ENCODE measurements around the gene PCDHGB1. TPM values are rescaled to one million over a fixed set of nuclear protein-coding genes. Genes with fewer than 3 reads are reported as not detected.
"Not testable (repeated sequence)": the region's sequence is repeated elsewhere in the genome, so short reads cannot be mapped to it uniquely, and the experiment has no call there.

Gene PCDHGB1
- total RNA-seq, 1 donor from 2014 or later: 1.6 TPM

GRCh38 chr5:141375444-141376155 is 25.7 kb downstream of the PCDHGB1 start:
- peaks cover 21 to 36% (median 21%) of the 10 kb centered on the region in 3 donors for H3K9me3 ChIP-seq (ENCODE audit: control insufficient read depth in 3 of 3, low read length in 3 of 3)
- not testable (repeated sequence) for H3K36me3 ChIP-seq (ENCODE audit: control insufficient read depth in 3 of 3, insufficient read depth in 3 of 3, low read length in 3 of 3)

GRCh38 chr5:141382469-141383294 is 32.8 kb downstream of the PCDHGB1 start, which contains the start of gene PCDHGA7:
TSS of gene PCDHGA7 (plus strand) at chr5:141382742. CDS start at chr5:141382900, 158 bp downstream.
- H3K27me3 ChIP-seq (ENCODE audit: control insufficient read depth in 3 of 3, insufficient read depth in 3 of 3, low read length in 3 of 3): peaks cover 0 to 3% (median 0%) of the 10 kb centered on the region in 3 donors
- H3K4me1 ChIP-seq (ENCODE audit: control insufficient read depth in 3 of 3, insufficient read depth in 3 of 3, low read length in 3 of 3): peaks cover 0 to 5% (median 0%) of the 10 kb centered on the region in 3 donors
- no peaks in the 10 kb centered on the region for H3K36me3 ChIP-seq (ENCODE audit: control insufficient read depth in 3 of 3, insufficient read depth in 3 of 3, low read length in 3 of 3)
- H3K27ac ChIP-seq (ENCODE audit: low read depth, low read length): no peak within 1 kb of the TSS
- peak within 1 kb of the TSS in 1 of 3 donors; percentile 78 for H3K9ac ChIP-seq (ENCODE audit: low read depth in 1 of 3, low read length in 3 of 3)
- peak within 1 kb of the TSS; percentile 58 to 69 (median 61) for H3K4me3 ChIP-seq (ENCODE audit: low read length in 3 of 3)
- H3K9me3 ChIP-seq (ENCODE audit: control insufficient read depth in 3 of 3, low read length in 3 of 3): peaks cover 8 to 24% (median 14%) of the 10 kb centered on the region in 3 donors

More at GRCh38 chr5:141375444-141376155, 25.7 kb downstream of the PCDHGB1 start:
- peaks cover 0 to 10% (median 0%) of the 10 kb centered on the region in 3 donors for H3K4me1 ChIP-seq (ENCODE audit: control insufficient read depth in 3 of 3, insufficient read depth in 3 of 3, low read length in 3 of 3)
- not testable (repeated sequence) for H3K27ac ChIP-seq (ENCODE audit: low read depth, low read length); H3K4me3 ChIP-seq (ENCODE audit: low read length in 3 of 3); H3K9ac ChIP-seq (ENCODE audit: low read depth in 1 of 3, low read length in 3 of 3)
- peaks cover 9 to 17% (median 10%) of the 10 kb centered on the region in 3 donors for H3K27me3 ChIP-seq (ENCODE audit: control insufficient read depth in 3 of 3, insufficient read depth in 3 of 3, low read length in 3 of 3)

- Histone ChIP-seq H3K9ac (ENCODE audit: low read depth in 1 of 3, low read length in 3 of 3) (no peak overlapping the region), H3K4me1 (ENCODE audit: control insufficient read depth in 3 of 3, insufficient read depth in 3 of 3, low read length in 3 of 3) (peaks cover 0 to 6% (median 0%) of the 10 kb centered on the region in 3 donors), H3K36me3 (ENCODE audit: control insufficient read depth in 3 of 3, insufficient read depth in 3 of 3, low read length in 3 of 3) (no peaks in the 10 kb centered on the region), H3K27me3 (ENCODE audit: control insufficient read depth in 3 of 3, insufficient read depth in 3 of 3, low read length in 3 of 3) (peaks cover 0 to 4% (median 0%) of the 10 kb centered on the region in 3 donors), H3K9me3 (ENCODE audit: control insufficient read depth in 3 of 3, low read length in 3 of 3) (peaks cover 8 to 25% (median 17%) of the 10 kb centered on the region in 3 donors), H3K27ac (ENCODE audit: low read depth, low read length) (no peak overlapping the region), H3K4me3 (ENCODE audit: low read length in 3 of 3) (peak overlapping the region; percentile 58 to 69 (median 61))
These were observed 33.4 kb downstream of the PCDHGB1 start for GRCh38 chr5:141383345-141383744.

- H3K9me3 ChIP-seq (ENCODE audit: control insufficient read depth in 3 of 3, low read length in 3 of 3): peaks cover 11 to 28% (median 26%) of the 10 kb centered on the region in 3 donors
- peaks cover 0 to 13% (median 0%) of the 10 kb centered on the region in 3 donors for H3K4me1 ChIP-seq (ENCODE audit: control insufficient read depth in 3 of 3, insufficient read depth in 3 of 3, low read length in 3 of 3)
- H3K9ac ChIP-seq (ENCODE audit: low read depth in 1 of 3, low read length in 3 of 3): no peak overlapping the region
- H3K36me3 ChIP-seq (ENCODE audit: control insufficient read depth in 3 of 3, insufficient read depth in 3 of 3, low read length in 3 of 3): peaks cover 0 to 1% (median 0%) of the 10 kb centered on the region in 3 donors
- H3K27ac ChIP-seq (ENCODE audit: low read depth, low read length): no peak overlapping the region
- peaks cover 0 to 6% (median 0%) of the 10 kb centered on the region in 3 donors for H3K27me3 ChIP-seq (ENCODE audit: control insufficient read depth in 3 of 3, insufficient read depth in 3 of 3, low read length in 3 of 3)
- H3K4me3 ChIP-seq (ENCODE audit: low read length in 3 of 3): peak overlapping the region in 1 of 3 donors; percentile 33
These were observed 34.8 kb downstream of the PCDHGB1 start for GRCh38 chr5:141384471-141385267.

- not testable (repeated sequence) for H3K36me3 ChIP-seq (ENCODE audit: control insufficient read depth in 3 of 3, insufficient read depth in 3 of 3, low read length in 3 of 3); H3K27ac ChIP-seq (ENCODE audit: low read depth, low read length); H3K9ac ChIP-seq (ENCODE audit: low read depth in 1 of 3, low read length in 3 of 3)
- Histone ChIP-seq H3K4me3 (ENCODE audit: low read length in 3 of 3) (peak within 1 kb of the TSS; percentile 45 to 59 (median 49)), H3K27me3 (ENCODE audit: control insufficient read depth in 3 of 3, insufficient read depth in 3 of 3, low read length in 3 of 3) (peaks cover 0 to 10% (median 2%) of the 10 kb centered on the region in 3 donors), H3K4me1 (ENCODE audit: control insufficient read depth in 3 of 3, insufficient read depth in 3 of 3, low read length in 3 of 3) (peaks cover 0 to 14% (median 0%) of the 10 kb centered on the region in 3 donors), H3K9me3 (ENCODE audit: control insufficient read depth in 3 of 3, low read length in 3 of 3) (peaks cover 14 to 36% (median 29%) of the 10 kb centered on the region in 3 donors)
These were observed 37.8 kb downstream of the PCDHGB1 start, which contains the start of gene PCDHGB4 for GRCh38 chr5:141387557-141388311. TSS of gene PCDHGB4 (plus strand) at chr5:141387698. CDS start at chr5:141387885, 187 bp downstream.

GRCh38 chr5:141388661-141389060 is 38.8 kb downstream of the PCDHGB1 start:
- Histone ChIP-seq H3K9me3 (ENCODE audit: control insufficient read depth in 3 of 3, low read length in 3 of 3) (peaks cover 12 to 31% (median 29%) of the 10 kb centered on the region in 3 donors), H3K9ac (ENCODE audit: low read depth in 1 of 3, low read length in 3 of 3) (no peak overlapping the region), H3K27me3 (ENCODE audit: control insufficient read depth in 3 of 3, insufficient read depth in 3 of 3, low read length in 3 of 3) (peaks cover 0 to 14% (median 4%) of the 10 kb centered on the region in 3 donors), H3K4me1 (ENCODE audit: control insufficient read depth in 3 of 3, insufficient read depth in 3 of 3, low read length in 3 of 3) (peaks cover 0 to 12% (median 0%) of the 10 kb centered on the region in 3 donors), H3K4me3 (ENCODE audit: low read length in 3 of 3) (peak overlapping the region; percentile 37 to 59 (median 45)), H3K27ac (ENCODE audit: low read depth, low read length) (no peak overlapping the region), H3K36me3 (ENCODE audit: control insufficient read depth in 3 of 3, insufficient read depth in 3 of 3, low read length in 3 of 3) (peaks cover 0 to 6% (median 0%) of the 10 kb centered on the region in 3 donors)

- H3K4me1 ChIP-seq (ENCODE audit: control insufficient read depth in 3 of 3, insufficient read depth in 3 of 3, low read length in 3 of 3): peaks cover 0 to 12% (median 0%) of the 10 kb centered on the region in 3 donors
- no peak overlapping the region for H3K9ac ChIP-seq (ENCODE audit: low read depth in 1 of 3, low read length in 3 of 3)
- H3K4me3 ChIP-seq (ENCODE audit: low read length in 3 of 3): peak overlapping the region; percentile 17 to 59 (median 41)
- H3K36me3 ChIP-seq (ENCODE audit: control insufficient read depth in 3 of 3, insufficient read depth in 3 of 3, low read length in 3 of 3): peaks cover 0 to 6% (median 0%) of the 10 kb centered on the region in 3 donors
- no peak overlapping the region for H3K27ac ChIP-seq (ENCODE audit: low read depth, low read length)
- H3K9me3 ChIP-seq (ENCODE audit: control insufficient read depth in 3 of 3, low read length in 3 of 3): peaks cover 12 to 34% (median 30%) of the 10 kb centered on the region in 3 donors
- H3K27me3 ChIP-seq (ENCODE audit: control insufficient read depth in 3 of 3, insufficient read depth in 3 of 3, low read length in 3 of 3): peaks cover 0 to 14% (median 6%) of the 10 kb centered on the region in 3 donors
These were observed 39.5 kb downstream of the PCDHGB1 start for GRCh38 chr5:141389153-141390042.

Data from skeletal muscle tissue (tissue), 4 donors.